ENCODE results near the gene RPAIN. TPM values are rescaled to one million over a fixed set of nuclear protein-coding genes. Genes with fewer than 3 reads are reported as not detected.

Gene RPAIN
- total RNA-seq, 1 experiment from 2014 or later = 49.3 TPM

DNA sequence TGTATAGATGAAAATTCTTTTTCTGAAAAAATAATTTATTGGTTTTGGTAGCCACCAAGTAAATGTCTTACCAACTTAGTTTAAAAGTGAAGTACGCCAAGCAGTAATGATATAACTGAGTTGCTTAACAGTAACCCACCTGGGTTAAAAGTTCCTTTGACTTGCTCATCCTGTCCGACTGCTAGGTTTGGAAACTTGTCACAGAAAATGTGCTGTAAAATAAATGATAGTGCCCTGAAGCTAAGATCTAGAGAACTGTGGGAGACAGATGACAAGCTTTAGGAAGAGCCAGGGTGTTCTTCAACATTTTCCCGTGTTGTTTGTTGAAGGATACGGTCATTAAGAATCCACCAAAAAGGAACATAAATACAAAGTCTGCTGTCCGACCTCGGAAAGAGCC, 61.0 kb downstream of the RPAIN start:
- no peak overlapping the region for H3K27ac Mint-ChIP-seq (ENCODE audit: low read depth, unreplicated experiment)

DNA sequence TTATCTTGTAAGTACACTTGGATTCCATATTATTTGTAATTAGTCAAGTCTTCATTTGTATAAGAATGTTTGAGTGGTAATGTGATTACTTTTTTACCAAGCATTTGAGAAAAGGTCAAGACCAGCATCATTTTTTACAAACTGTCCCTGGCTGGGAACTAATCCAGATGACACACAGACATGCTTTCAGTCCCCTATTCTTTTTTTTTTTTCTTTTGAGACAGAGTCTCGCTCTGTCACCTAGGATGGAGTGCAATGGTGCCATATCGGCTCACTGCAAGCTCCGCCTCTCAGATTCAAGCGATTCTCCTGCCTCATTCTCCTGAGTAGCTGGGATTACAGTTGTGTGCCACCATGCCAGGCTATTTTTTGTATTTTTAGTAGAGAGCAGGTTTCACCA, 61.5 kb downstream of the RPAIN start:
- peaks cover 75% of the 10 kb centered on the region for H3K36me3 Mint-ChIP-seq (ENCODE audit: insufficient read depth, unreplicated experiment)
- TF ChIP-seq, protein P1, sequence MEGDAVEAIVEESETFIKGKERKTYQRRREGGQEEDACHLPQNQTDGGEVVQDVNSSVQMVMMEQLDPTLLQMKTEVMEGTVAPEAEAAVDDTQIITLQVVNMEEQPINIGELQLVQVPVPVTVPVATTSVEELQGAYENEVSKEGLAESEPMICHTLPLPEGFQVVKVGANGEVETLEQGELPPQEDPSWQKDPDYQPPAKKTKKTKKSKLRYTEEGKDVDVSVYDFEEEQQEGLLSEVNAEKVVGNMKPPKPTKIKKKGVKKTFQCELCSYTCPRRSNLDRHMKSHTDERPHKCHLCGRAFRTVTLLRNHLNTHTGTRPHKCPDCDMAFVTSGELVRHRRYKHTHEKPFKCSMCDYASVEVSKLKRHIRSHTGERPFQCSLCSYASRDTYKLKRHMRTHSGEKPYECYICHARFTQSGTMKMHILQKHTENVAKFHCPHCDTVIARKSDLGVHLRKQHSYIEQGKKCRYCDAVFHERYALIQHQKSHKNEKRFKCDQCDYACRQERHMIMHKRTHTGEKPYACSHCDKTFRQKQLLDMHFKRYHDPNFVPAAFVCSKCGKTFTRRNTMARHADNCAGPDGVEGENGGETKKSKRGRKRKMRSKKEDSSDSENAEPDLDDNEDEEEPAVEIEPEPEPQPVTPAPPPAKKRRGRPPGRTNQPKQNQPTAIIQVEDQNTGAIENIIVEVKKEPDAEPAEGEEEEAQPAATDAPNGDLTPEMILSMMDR (IDR thresholded peaks at IDR 0.05; ENCODE audit: unreplicated experiment) = no peak
- H3K4me1 Mint-ChIP-seq (ENCODE audit: insufficient read depth, unreplicated experiment) = no peaks in the 10 kb centered on the region
- H3K9me3 Mint-ChIP-seq (ENCODE audit: unreplicated experiment) = no peaks in the 10 kb centered on the region
- ChIA-PET POLR2A (no interaction called here), CTCF (interaction anchor here (1.2 kb wide), 1 partner anchor 42 kb away, joined by 4 read pairs; the partner anchor contains the start of gene C1QBP)
- BruUV-seq (replicated peaks) = no TSS peak
- H3K4me3 Mint-ChIP-seq (ENCODE audit: unreplicated experiment) = no peak overlapping the region
- intact Hi-C loops (cut with micrococcal nuclease) = no loop called here
- DNase-seq (ENCODE audit: unreplicated experiment) = no peak
- H3K27me3 Mint-ChIP-seq (ENCODE audit: insufficient read depth, unreplicated experiment) = no peaks in the 10 kb centered on the region
- no peak overlapping the region for H3K27ac Mint-ChIP-seq (ENCODE audit: low read depth, unreplicated experiment)

More for the DNA sequence above, 61.0 kb downstream of the RPAIN start:
- TF ChIP-seq, protein P1 (IDR thresholded peaks at IDR 0.05; ENCODE audit: unreplicated experiment) = no peak
- Mint-ChIP-seq H3K4me3 (ENCODE audit: unreplicated experiment) (no peak overlapping the region), H3K9me3 (ENCODE audit: unreplicated experiment) (no peaks in the 10 kb centered on the region), H3K4me1 (ENCODE audit: insufficient read depth, unreplicated experiment) (no peaks in the 10 kb centered on the region), H3K27me3 (ENCODE audit: insufficient read depth, unreplicated experiment) (no peaks in the 10 kb centered on the region), H3K36me3 (ENCODE audit: insufficient read depth, unreplicated experiment) (peaks cover 80% of the 10 kb centered on the region)
- intact Hi-C loops (cut with micrococcal nuclease) = no loop called here
- CTCF ChIA-PET = interaction anchor here (1.2 kb wide), 2 partner anchors 42 to 58 kb away, joined by 4 read pairs; partner anchors contain the start of gene C1QBP
- no TSS peak for BruUV-seq (replicated peaks)
- POLR2A ChIA-PET = no interaction called here
- DNase-seq (ENCODE audit: unreplicated experiment) = no peak

Other genes with a start within 250 kb of the RPAIN start
- gene ZNF594, start 228.3 kb upstream of the RPAIN start, total RNA-seq (2022) = 1.9 TPM in 2 replicates
- gene SCIMP, start 185.3 kb upstream of the RPAIN start, total RNA-seq (2022) = not detected in 2 replicates
- gene RABEP1, start 137.9 kb upstream of the RPAIN start, total RNA-seq (2022) = 49.5 and 50.1 TPM in 2 replicates
- 88.2 and 89.2 TPM in 2 replicates for gene NUP88, start 520 bp upstream of the RPAIN start, total RNA-seq (2022)
- gene C1QBP, start 19.0 kb downstream of the RPAIN start, total RNA-seq (2022) = 386 and 438 TPM in 2 replicates
- 32.1 and 41.0 TPM in 2 replicates for gene DHX33, start 48.8 kb downstream of the RPAIN start, total RNA-seq (2022)
- gene DERL2, start 66.0 kb downstream of the RPAIN start, total RNA-seq (2022) = 107 and 125 TPM in 2 replicates
- gene MIS12, start 66.4 kb downstream of the RPAIN start, total RNA-seq (2022) = 32.8 and 44.2 TPM in 2 replicates
- 29.0 and 33.5 TPM in 2 replicates for gene NLRP1, start 164.3 kb downstream of the RPAIN start, total RNA-seq (2022)

Measured in MCF 10A (cell line).